HCT116 (cell line): Measurements from ENCODE around the gene SPTLC3. TPM values are rescaled to one million over a fixed set of nuclear protein-coding genes. Genes with fewer than 3 reads are reported as not detected.

Experiments used
- ATAC-seq: fragments of 200-7000 bp; cut with Tn5 transposase; 2 replicates; pipeline ENCODE4 v1.9.1; 2020; ENCODE audit warnings: mild to moderate bottlenecking, moderate library complexity
- BruUV-seq: library from RNA; stranded (reverse); fragments of 400-500 nt; replicated peaks from 2 replicates; lab custom pipeline; 2021; lab: Mats Ljungman, UMichigan
- CTCF ChIA-PET: fragments of 300-600 bp; sonication (Branson Sonifier 250); formaldehyde crosslinking; loops from one replicate; lab custom pipeline; 2021; ENCODE audit warnings: antibody characterized with exemption; lab: Charles Lee
- POLR2A ChIA-PET: fragments of 300-600, 350-600 bp; sonication (Branson Sonifier 250); formaldehyde crosslinking; loops from one replicate; lab custom pipeline; 2021; ENCODE audit warnings: antibody characterized with exemption; lab: Charles Lee
- RAD21 ChIA-PET, 2 experiments: fragments of 300-600 bp; sonication (Branson Sonifier 250); formaldehyde crosslinking; loops; one replicate each; lab custom pipeline; 2023; ENCODE audit warnings: low total read pairs in 2 of 2; ENCODE audit not compliant: uncharacterized antibody in 2 of 2, unreplicated experiment in 2 of 2, low non-redundant PET in 1 of 2; lab: Charles Lee
- DNase-seq: peaks from one replicate; pipeline ENCODE4 v3.0.0-alpha.2; 2010; ENCODE audit warnings: low read depth, low spot score
- H2AFZ ChIP-seq: fragments of 200-600 bp; shearing (Covaris generic), sonication (generic); 2 replicates; pipeline ENCODE4 v1.6.1; 2017; ENCODE audit warnings: low read depth, mixed run types, mixed read lengths, antibody characterized with exemption, low read length; ENCODE audit not compliant: poor library complexity, severe bottlenecking
- H3K27ac ChIP-seq: 2 replicates; pipeline ENCODE4 v1.5.1; 2012; ENCODE audit warnings: low read depth, low read length
- H3K27me3 ChIP-seq: fragments of 200-600 bp; sonication (generic); 2 replicates; pipeline ENCODE4 v1.6.1; 2016; ENCODE audit warnings: mixed run types, low read length, mixed read lengths; ENCODE audit not compliant: insufficient read depth
- H3K36me3 ChIP-seq, 2 experiments: fragments of 200-500 bp in 1 of 2; fragments of 200-600 bp in 1 of 2; sonication (Bioruptor generic) in 1 of 2; sonication (generic) in 1 of 2; 2 replicates each; pipeline versions ENCODE4 v1.5.1 to v1.6.1; 2014 to 2016; ENCODE audit warnings: low read length in 2 of 2, inconsistent platforms in 1 of 2, mixed read lengths in 1 of 2, mixed run types in 1 of 2; ENCODE audit not compliant: insufficient read depth in 2 of 2, control insufficient read depth in 1 of 2
- H3K4me1 ChIP-seq, 2 experiments: fragments of 200-600 bp in 1 of 2; sonication (generic) in 1 of 2; 2 replicates each; pipeline versions ENCODE4 v1.5.1 to v1.6.1; 2012 to 2017; ENCODE audit warnings: low read length in 2 of 2, inconsistent platforms in 1 of 2, mild to moderate bottlenecking in 1 of 2, mixed read lengths in 1 of 2, mixed run types in 1 of 2, moderate library complexity in 1 of 2; ENCODE audit not compliant: insufficient read depth in 2 of 2, control insufficient read depth in 1 of 2
- H3K4me2 ChIP-seq: fragments of 200-600 bp; sonication (generic); 2 replicates; pipeline ENCODE4 v1.6.1; 2017; ENCODE audit warnings: mixed run types, low read length, mixed read lengths
- H3K4me3 ChIP-seq, 2 experiments: fragments of 200-600 bp in 1 of 2; sonication (generic) in 1 of 2; replicated peaks in 1 of 2; 2 replicates each; pipeline ENCODE4 v1.5.1; 2011 to 2016; ENCODE audit warnings: low read length in 2 of 2, control low read depth in 1 of 2, low read depth in 1 of 2, mild to moderate bottlenecking in 1 of 2, mixed read lengths in 1 of 2, mixed run types in 1 of 2
- H3K79me2 ChIP-seq: fragments of 200-600 bp; sonication (generic); 2 replicates; pipeline ENCODE4 v1.6.1; 2017; ENCODE audit warnings: mild to moderate bottlenecking, mixed run types, low read length, moderate library complexity, mixed read lengths; ENCODE audit not compliant: insufficient read depth
- H3K9ac ChIP-seq: fragments of 200-600 bp; sonication (generic); 2 replicates; pipeline ENCODE4 v1.6.1; 2016; ENCODE audit warnings: low read length, mixed read lengths
- H3K9me2 ChIP-seq: fragments of 200-600 bp; sonication (generic), shearing (Covaris generic); 2 replicates; pipeline ENCODE4 v1.6.1; 2017; ENCODE audit warnings: mixed run types, mild to moderate bottlenecking, moderate library complexity; ENCODE audit not compliant: insufficient read depth
- H3K9me3 ChIP-seq, 2 experiments: fragments of 200-500 bp in 1 of 2; fragments of 200-600 bp in 1 of 2; sonication (Bioruptor generic) in 1 of 2; sonication (generic) in 1 of 2; 2 replicates each; pipeline ENCODE4 v1.6.1; 2014 to 2017; ENCODE audit warnings: low read length in 2 of 2, mixed read lengths in 2 of 2, inconsistent platforms in 1 of 2, low read depth in 1 of 2, mild to moderate bottlenecking in 1 of 2, mixed run types in 1 of 2, moderate library complexity in 1 of 2; ENCODE audit not compliant: control insufficient read depth in 1 of 2, insufficient read depth in 1 of 2
- H4K20me1 ChIP-seq: fragments of 200-600 bp; sonication (generic), shearing (Covaris generic); 2 replicates; pipeline ENCODE4 v1.6.1; 2017; ENCODE audit warnings: mixed run types, mild to moderate bottlenecking, moderate library complexity; ENCODE audit not compliant: insufficient read depth
- ATF3 ChIP-seq: IDR thresholded peaks from 2 replicates; pipeline ENCODE4 v1.6.1; 2012
- CEBPB ChIP-seq: IDR thresholded peaks from 2 replicates; pipeline ENCODE4 v1.6.1; 2012; ENCODE audit warnings: low read depth
- ELF1 ChIP-seq: IDR thresholded peaks from 2 replicates; pipeline ENCODE4 v1.6.1; 2012; ENCODE audit warnings: low read depth, borderline replicate concordance
- FOSL1 ChIP-seq: IDR thresholded peaks from 2 replicates; pipeline ENCODE4 v1.6.1; 2012; ENCODE audit warnings: low read depth
- POLR2A ChIP-seq: IDR thresholded peaks from 2 replicates; pipeline ENCODE4 v1.7.0; 2011; ENCODE audit warnings: borderline replicate concordance; ENCODE audit not compliant: insufficient read depth, insufficient read length; ENCODE audit errors: extremely low read depth
- TCF7L2 ChIP-seq: IDR thresholded peaks from 2 replicates; pipeline ENCODE4 v1.7.0; 2011; ENCODE audit warnings: borderline replicate concordance, inconsistent platforms; ENCODE audit not compliant: insufficient read depth, insufficient read length; ENCODE audit errors: extremely low read depth
- ZFX ChIP-seq: fragments of 450-650 bp; IDR thresholded peaks from 2 replicates; pipeline ENCODE4 v1.6.1; 2017
- ZNF274 ChIP-seq: fragments of 200-500 bp; sonication (Bioruptor generic); IDR thresholded peaks from 2 replicates; pipeline ENCODE4 v1.6.1; 2014; ENCODE audit warnings: mild to moderate bottlenecking, low read depth, low read length, inconsistent platforms
- intact Hi-C: fragments of 100-400 bp; cut with micrococcal nuclease; formaldehyde crosslinking; loops from 2 replicates; pipeline ENCODE4 v1.10.0; 2022
- total RNA-seq: library from RNA; stranded (reverse); gene quantifications from one replicate; pipeline ENCODE4 v1.2.1, GENCODE V29; 2021; ENCODE audit not compliant: unreplicated experiment
- TF ChIP-seq, protein P1 (sequence below): IDR thresholded peaks from 2 replicates; pipeline ENCODE4 v1.6.1; 2011; ENCODE audit warnings: mild to moderate bottlenecking, low read length, moderate library complexity; ENCODE audit not compliant: insufficient replicate concordance; ENCODE audit errors: extremely low read depth

SPTLC3 gene
- total RNA-seq, 1 experiment from 2014 or later: not detected

DNA sequence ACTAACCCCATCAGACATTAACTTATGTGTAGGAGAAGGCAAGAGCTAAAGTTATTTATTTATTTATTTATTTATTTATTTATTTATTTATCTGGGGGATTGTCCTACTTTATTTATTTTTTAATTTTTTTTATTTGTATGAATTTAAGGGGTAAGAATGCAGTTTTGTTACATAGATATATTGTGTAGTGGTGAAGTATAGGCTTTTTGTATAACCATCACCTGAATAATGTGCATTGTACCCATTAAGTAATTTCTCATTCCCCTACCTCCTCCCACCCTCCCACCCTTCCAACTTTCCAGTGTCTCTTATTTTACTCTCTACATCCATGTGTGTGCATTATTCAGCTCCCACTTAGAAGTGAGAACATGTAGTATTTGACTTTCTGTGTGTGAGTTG lies 51.6 kb downstream of the SPTLC3 start (continued):
- TF ChIP-seq TCF7L2 (no peak), FOSL1 (no peak), ATF3 (no peak)

DNA sequence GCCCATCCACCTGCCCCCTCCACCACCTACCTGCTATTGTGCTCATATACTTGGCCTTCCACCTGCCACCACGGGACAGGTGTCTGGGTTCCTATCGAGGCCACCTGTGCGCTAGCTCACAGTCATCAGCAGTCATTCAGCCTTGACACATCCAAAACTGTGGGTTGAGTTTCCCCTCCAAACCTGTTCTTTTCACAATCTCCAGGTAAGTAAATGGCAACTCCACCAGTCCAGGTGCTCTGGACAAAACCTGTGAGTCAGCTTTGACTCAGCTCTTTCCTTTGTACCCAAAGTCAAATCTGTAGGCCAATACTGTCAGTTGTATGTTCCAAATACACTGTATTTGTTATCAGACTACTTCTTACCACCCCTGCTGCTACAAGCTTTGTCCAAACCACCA lies 52.6 kb downstream of the SPTLC3 start:
- no peaks in the 10 kb centered on the region for H3K9me2 ChIP-seq
- no peak for DNase-seq
- RAD21 ChIA-PET: no interaction called here
- no peaks in the 10 kb centered on the region for H3K79me2 ChIP-seq
- H4K20me1 ChIP-seq: no peaks in the 10 kb centered on the region
- H2AFZ ChIP-seq: no peak overlapping the region
- no peak overlapping the region for H3K4me2 ChIP-seq
- H3K4me1 ChIP-seq: no peaks in the 10 kb centered on the region
- no peaks in the 10 kb centered on the region for H3K36me3 ChIP-seq
- H3K9ac ChIP-seq: no peak overlapping the region
- no peak overlapping the region for H3K4me3 ChIP-seq
- POLR2A ChIA-PET: no interaction called here
- no TSS peak for BruUV-seq
- intact Hi-C loops: no loop called here
- no peaks in the 10 kb centered on the region; the same call in 1 of the 2 replicates for H3K27me3 ChIP-seq
- CTCF ChIA-PET: no interaction called here
- ATAC-seq: no peak
- H3K27ac ChIP-seq: no peak overlapping the region
- peaks cover 0 to 3% of the 10 kb centered on the region in 2 experiments; a peak in 1 of 4 replicates for H3K9me3 ChIP-seq
- no peak for TF ChIP-seq CEBPB
- TF ChIP-seq ELF1: no peak
- no peak for TF ChIP-seq POLR2A
- TF ChIP-seq ZNF274: no peak
- TF ChIP-seq, protein P1, sequence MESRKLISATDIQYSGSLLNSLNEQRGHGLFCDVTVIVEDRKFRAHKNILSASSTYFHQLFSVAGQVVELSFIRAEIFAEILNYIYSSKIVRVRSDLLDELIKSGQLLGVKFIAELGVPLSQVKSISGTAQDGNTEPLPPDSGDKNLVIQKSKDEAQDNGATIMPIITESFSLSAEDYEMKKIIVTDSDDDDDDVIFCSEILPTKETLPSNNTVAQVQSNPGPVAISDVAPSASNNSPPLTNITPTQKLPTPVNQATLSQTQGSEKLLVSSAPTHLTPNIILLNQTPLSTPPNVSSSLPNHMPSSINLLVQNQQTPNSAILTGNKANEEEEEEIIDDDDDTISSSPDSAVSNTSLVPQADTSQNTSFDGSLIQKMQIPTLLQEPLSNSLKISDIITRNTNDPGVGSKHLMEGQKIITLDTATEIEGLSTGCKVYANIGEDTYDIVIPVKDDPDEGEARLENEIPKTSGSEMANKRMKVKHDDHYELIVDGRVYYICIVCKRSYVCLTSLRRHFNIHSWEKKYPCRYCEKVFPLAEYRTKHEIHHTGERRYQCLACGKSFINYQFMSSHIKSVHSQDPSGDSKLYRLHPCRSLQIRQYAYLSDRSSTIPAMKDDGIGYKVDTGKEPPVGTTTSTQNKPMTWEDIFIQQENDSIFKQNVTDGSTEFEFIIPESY: no peak
- TF ChIP-seq ZFX: no peak
- no peak for TF ChIP-seq TCF7L2
